ENCODE data around the gene DOCK10. TPM values are rescaled to one million over a fixed set of nuclear protein-coding genes. Genes with fewer than 3 reads are reported as not detected.
A peak's percentile ranks its signal among the peaks of the same experiment; 100 is the strongest.

The DOCK10 gene
- total RNA-seq, 5 donors from 2014 or later (not counting 1 experiment from before 2014, with no cell fraction given), result 206 to 266 (median 235) TPM

DNA sequence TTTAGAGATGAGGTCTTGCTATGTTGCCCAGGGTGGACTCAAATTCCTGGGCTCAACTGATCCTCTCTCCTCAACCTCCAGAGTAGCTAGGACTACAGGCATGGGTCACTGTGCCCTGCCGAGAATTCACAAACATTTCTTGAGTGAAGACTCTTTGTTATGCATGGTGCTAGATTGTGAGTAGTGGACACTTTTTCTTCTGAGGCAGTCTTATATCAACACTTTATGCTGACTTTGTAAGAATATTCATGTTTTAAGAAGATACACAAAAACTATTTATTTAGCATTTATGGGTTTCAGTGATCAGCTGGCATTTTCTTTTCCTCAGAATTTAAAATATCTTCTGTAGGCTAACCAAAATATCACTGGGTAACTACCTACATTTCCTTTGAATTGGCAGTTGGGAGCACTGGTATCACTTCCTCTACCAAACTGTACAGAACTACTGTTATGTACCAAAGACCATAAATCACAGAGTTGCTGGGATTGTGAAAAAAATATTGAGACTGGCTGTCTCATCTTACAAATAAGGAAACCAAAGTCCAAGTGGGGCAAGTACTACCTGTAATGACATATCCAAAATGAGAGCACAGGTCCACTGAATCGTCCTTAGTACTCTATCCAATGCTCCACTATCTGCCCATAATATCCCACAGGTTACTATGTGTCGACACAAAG, 34.0 kb downstream of the DOCK10 start:
- peaks cover 86 to 92% (median 91%) of the 10 kb centered on the region in 3 donors for H3K4me1 Mint-ChIP-seq
- H3K4me3 Mint-ChIP-seq, result no peak overlapping the region
- DNase-seq, result no peak
- peak overlapping the region; percentile 69 to 70 for H3K27ac Mint-ChIP-seq
- ChIA-PET CTCF (interaction anchor here (0.5 to 1.0 kb wide), 2 partner anchors 60 to 108 kb away, joined by 3 read pairs; no protein-coding TSS in a partner anchor), POLR2A (interaction anchor here in 1 of 2 donors (0.6 kb wide), 1 partner anchor 191 kb away, joined by 3 read pairs; no protein-coding TSS in a partner anchor)
- peaks cover 0 to 2% of the 10 kb centered on the region in 2 donors for H3K36me3 ChIP-seq (ENCODE audit: control insufficient read depth in 2 of 2, extremely low read depth in 1 of 2, insufficient read depth in 1 of 2, low read length in 1 of 2)
- 63% methylated on average over 1 of the region's 3 CpGs for WGBS (ENCODE audit: insufficient coverage)
- H3K27ac ChIP-seq (ENCODE audit: low read length), result no peak overlapping the region
- H3K27me3 Mint-ChIP-seq, result no peaks in the 10 kb centered on the region
- no peaks in the 10 kb centered on the region for H3K27me3 ChIP-seq (replicated peaks in 1 of 2; ENCODE audit: control insufficient read depth in 2 of 2, extremely low read depth in 1 of 2, insufficient read depth in 2 of 2, low read length in 1 of 2)
- peaks cover 11 to 14% of the 10 kb centered on the region in 2 experiments for H3K4me1 ChIP-seq (ENCODE audit: control insufficient read depth in 1 of 2, extremely low read depth in 1 of 2, insufficient read depth in 2 of 2, low read length in 2 of 2)
- H3K9me3 ChIP-seq, result no peaks in the 10 kb centered on the region
- H3K36me3 Mint-ChIP-seq, result peaks cover 13% of the 10 kb centered on the region
- H3K4me3 ChIP-seq (ENCODE audit: control insufficient read depth in 1 of 2, extremely low read depth in 1 of 2, low read length in 1 of 2), result no peak overlapping the region
- ATAC-seq (replicated peaks in 1 of 4), result no peak
- H3K9me3 Mint-ChIP-seq, result no peaks in the 10 kb centered on the region

DNA sequence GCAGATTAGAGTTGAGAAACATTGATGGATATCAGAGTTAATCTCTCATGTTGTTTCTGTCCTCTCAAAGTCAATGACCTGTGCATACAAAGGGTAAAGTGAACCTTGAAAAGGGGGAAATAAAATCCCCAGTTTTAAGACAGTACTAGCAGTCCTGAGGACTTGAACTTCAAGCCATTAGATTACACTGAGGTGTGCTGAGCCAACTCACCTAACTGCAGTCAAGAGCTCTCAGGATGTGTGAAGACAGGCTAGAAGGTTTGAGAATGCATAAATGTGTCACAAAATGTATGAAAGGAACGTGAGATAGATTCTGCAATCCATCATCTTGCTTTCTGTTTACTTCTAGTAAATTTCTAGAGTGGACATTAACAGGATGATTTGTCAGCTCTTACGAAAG, 35.5 kb downstream of the DOCK10 start:
- Mint-ChIP-seq H3K27me3 (no peaks in the 10 kb centered on the region), H3K4me1 (peaks cover 84 to 94% (median 93%) of the 10 kb centered on the region in 3 donors), H3K36me3 (peaks cover 13% of the 10 kb centered on the region), H3K27ac (peak overlapping the region; percentile 69 to 70), H3K9me3 (no peaks in the 10 kb centered on the region), H3K4me3 (no peak overlapping the region)
- DNase-seq (peak in 1 of 35 experiments; percentile 22), ATAC-seq (replicated peaks in 1 of 4) (no peak)
- Histone ChIP-seq H3K27ac (ENCODE audit: low read length) (no peak overlapping the region), H3K4me1 (ENCODE audit: control insufficient read depth in 1 of 2, extremely low read depth in 1 of 2, insufficient read depth in 2 of 2, low read length in 2 of 2) (peaks cover 23 to 26% of the 10 kb centered on the region in 2 experiments), H3K9me3 (no peaks in the 10 kb centered on the region), H3K4me3 (ENCODE audit: control insufficient read depth in 1 of 2, extremely low read depth in 1 of 2, low read length in 1 of 2) (no peak overlapping the region), H3K36me3 (ENCODE audit: control insufficient read depth in 2 of 2, extremely low read depth in 1 of 2, insufficient read depth in 1 of 2, low read length in 1 of 2) (peaks cover 0 to 2% of the 10 kb centered on the region in 2 donors), H3K27me3 (replicated peaks in 1 of 2; ENCODE audit: control insufficient read depth in 2 of 2, extremely low read depth in 1 of 2, insufficient read depth in 2 of 2, low read length in 1 of 2) (no peaks in the 10 kb centered on the region)
- no CpG with 5 or more reads among the region's 2 CpGs for WGBS (ENCODE audit: insufficient coverage)
- POLR2A ChIA-PET, result no interaction called here
- CTCF ChIA-PET, result interaction anchor here (0.8 to 1.2 kb wide), 2 partner anchors 75 to 79 kb away, joined by 3 read pairs; no protein-coding TSS in a partner anchor

DNA sequence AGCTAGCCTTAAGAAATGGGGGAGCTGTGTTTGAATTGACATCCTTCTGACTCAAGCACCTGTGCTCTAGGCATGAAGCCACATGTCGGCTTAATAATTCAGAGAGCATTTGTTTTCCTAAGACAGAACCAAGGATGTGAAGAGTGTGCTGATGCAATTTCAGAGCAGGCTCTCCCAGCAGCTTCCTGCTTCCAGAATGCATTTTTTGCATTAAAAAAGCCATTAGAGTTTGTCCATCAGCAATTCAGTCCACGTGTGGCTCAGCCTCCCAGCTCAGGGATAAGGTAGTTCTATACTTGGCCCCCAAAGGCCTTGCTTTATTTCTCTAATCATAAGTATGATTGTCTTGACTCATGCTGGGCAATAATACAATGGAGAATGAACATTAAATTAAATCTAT, 37.7 kb downstream of the DOCK10 start:
- Histone ChIP-seq H3K27ac (ENCODE audit: low read length) (no peak overlapping the region), H3K36me3 (ENCODE audit: control insufficient read depth in 2 of 2, extremely low read depth in 1 of 2, insufficient read depth in 1 of 2, low read length in 1 of 2) (peaks cover 0 to 2% of the 10 kb centered on the region in 2 donors), H3K4me3 (ENCODE audit: control insufficient read depth in 1 of 2, extremely low read depth in 1 of 2, low read length in 1 of 2) (no peak overlapping the region), H3K27me3 (replicated peaks in 1 of 2; ENCODE audit: control insufficient read depth in 2 of 2, extremely low read depth in 1 of 2, insufficient read depth in 2 of 2, low read length in 1 of 2) (no peaks in the 10 kb centered on the region), H3K4me1 (ENCODE audit: control insufficient read depth in 1 of 2, extremely low read depth in 1 of 2, insufficient read depth in 2 of 2, low read length in 2 of 2) (peaks cover 24 to 30% of the 10 kb centered on the region in 2 experiments), H3K9me3 (no peaks in the 10 kb centered on the region)
- 100% methylated on average over 1 of the region's 2 CpGs for WGBS (ENCODE audit: insufficient coverage)
- no peak overlapping the region for H3K4me3 Mint-ChIP-seq
- peaks cover 82 to 92% (median 90%) of the 10 kb centered on the region in 3 donors for H3K4me1 Mint-ChIP-seq
- peaks cover 13% of the 10 kb centered on the region for H3K36me3 Mint-ChIP-seq
- POLR2A ChIA-PET, result interaction anchor here (0.6 kb wide), 3 partner anchors 51 to 182 kb away, joined by 3 read pairs; no protein-coding TSS in a partner anchor
- no peaks in the 10 kb centered on the region for H3K9me3 Mint-ChIP-seq
- ATAC-seq (replicated peaks in 1 of 4), result no peak
- H3K27ac Mint-ChIP-seq, result peak overlapping the region; percentile 66 to 79
- CTCF ChIA-PET, result interaction anchor here (0.8 to 3.0 kb wide), 4 partner anchors 8 to 1797 kb away, joined by 3 to 8 read pairs (median 3); no protein-coding TSS in a partner anchor
- H3K27me3 Mint-ChIP-seq, result no peaks in the 10 kb centered on the region
- DNase-seq, result no peak

DNA sequence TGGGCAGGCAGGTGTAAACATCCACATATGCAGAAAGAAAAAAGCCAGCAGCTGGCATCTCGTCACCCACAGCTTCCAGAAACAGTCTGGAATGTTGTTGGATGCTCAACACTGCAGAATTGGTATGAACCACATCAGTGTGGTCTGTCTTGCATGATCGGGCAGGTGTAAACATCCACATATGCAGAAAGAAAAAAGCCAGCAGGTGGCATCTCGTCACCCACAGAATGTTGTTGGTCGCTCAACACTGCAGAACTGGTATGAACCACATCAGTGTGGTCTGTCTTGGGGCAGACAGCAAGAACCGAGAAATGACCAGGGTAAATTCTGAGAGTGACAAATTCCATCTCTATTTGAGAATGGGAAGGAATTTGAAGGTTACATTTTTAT, 39.6 kb downstream of the DOCK10 start:
- peak; percentile 69 to 76 (median 72) for ATAC-seq (replicated peaks in 1 of 4)
- no peaks in the 10 kb centered on the region for H3K27me3 Mint-ChIP-seq
- peak overlapping the region in 1 of 3 donors; percentile 34 for H3K4me3 Mint-ChIP-seq
- peaks cover 0 to 2% of the 10 kb centered on the region in 2 donors for H3K36me3 ChIP-seq (ENCODE audit: control insufficient read depth in 2 of 2, extremely low read depth in 1 of 2, insufficient read depth in 1 of 2, low read length in 1 of 2)
- H3K9me3 ChIP-seq, result no peaks in the 10 kb centered on the region
- no peak overlapping the region for H3K4me3 ChIP-seq (ENCODE audit: control insufficient read depth in 1 of 2, extremely low read depth in 1 of 2, low read length in 1 of 2)
- H3K36me3 Mint-ChIP-seq, result peaks cover 13% of the 10 kb centered on the region
- ChIA-PET POLR2A (no interaction called here), CTCF (interaction anchor here (0.5 to 3.4 kb wide), 21 partner anchors 10 to 663 kb away, joined by 3 to 18 read pairs (median 4); no protein-coding TSS in a partner anchor)
- H3K27me3 ChIP-seq (replicated peaks in 1 of 2; ENCODE audit: control insufficient read depth in 2 of 2, extremely low read depth in 1 of 2, insufficient read depth in 2 of 2, low read length in 1 of 2), result no peaks in the 10 kb centered on the region
- H3K4me1 Mint-ChIP-seq, result peaks cover 82 to 88% (median 87%) of the 10 kb centered on the region in 3 donors
- DNase-seq, result peak in 12 of 35 experiments; percentile 11 to 59 (median 32)
- peaks cover 18 to 37% of the 10 kb centered on the region in 2 experiments for H3K4me1 ChIP-seq (ENCODE audit: control insufficient read depth in 1 of 2, extremely low read depth in 1 of 2, insufficient read depth in 2 of 2, low read length in 2 of 2)
- peak overlapping the region; percentile 84 to 88 for H3K27ac Mint-ChIP-seq
- 58% methylated on average over 2 of the region's 5 CpGs for WGBS (ENCODE audit: insufficient coverage)
- H3K27ac ChIP-seq (ENCODE audit: low read length), result peak overlapping the region; percentile 17
- no peaks in the 10 kb centered on the region for H3K9me3 Mint-ChIP-seq

DNA sequence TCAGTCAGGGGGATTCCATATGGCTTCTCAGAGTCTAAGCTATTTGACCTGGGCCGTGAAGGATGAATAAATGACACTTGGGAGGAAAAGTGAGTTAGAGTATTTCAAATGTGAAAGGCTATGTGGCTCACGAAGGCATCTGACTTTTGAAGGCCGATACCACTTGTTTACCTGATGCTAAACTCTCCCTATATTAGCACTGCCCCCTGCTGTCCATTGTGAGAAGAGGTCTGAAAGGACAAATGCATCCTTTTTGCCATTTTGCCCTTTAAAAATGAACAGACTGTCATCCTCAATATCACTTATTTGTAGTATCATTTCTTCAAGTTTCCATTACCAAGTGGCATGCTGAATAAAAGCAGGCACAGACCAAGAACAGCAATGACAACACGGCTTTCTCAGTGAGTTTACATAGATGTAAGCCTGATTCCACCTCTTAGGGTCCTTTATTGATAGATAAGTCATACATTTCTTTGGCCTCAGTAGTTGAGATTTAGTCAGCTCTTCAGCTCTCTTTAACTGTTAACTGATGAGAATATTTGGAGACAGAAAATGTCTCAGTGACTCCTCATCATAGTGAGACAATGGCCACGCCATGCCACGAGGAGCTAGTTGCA, 40.1 kb downstream of the DOCK10 start:
- Mint-ChIP-seq H3K4me3 (peak overlapping the region in 2 of 3 donors; percentile 25 to 34), H3K27ac (peak overlapping the region; percentile 84 to 88), H3K9me3 (no peaks in the 10 kb centered on the region), H3K4me1 (peaks cover 82 to 87% (median 86%) of the 10 kb centered on the region in 3 donors), H3K36me3 (peaks cover 10% of the 10 kb centered on the region), H3K27me3 (no peaks in the 10 kb centered on the region)
- WGBS (ENCODE audit: insufficient coverage), result 83% methylated on average over 1 of the region's 6 CpGs
- peaks cover 16 to 42% of the 10 kb centered on the region in 2 experiments for H3K4me1 ChIP-seq (ENCODE audit: control insufficient read depth in 1 of 2, extremely low read depth in 1 of 2, insufficient read depth in 2 of 2, low read length in 2 of 2)
- H3K27ac ChIP-seq (ENCODE audit: low read length), result peak overlapping the region; percentile 38
- ChIA-PET POLR2A (interaction anchor here (0.6 to 1.4 kb wide), 2 partner anchors 69 to 1966 kb away, joined by 3 read pairs; no protein-coding TSS in a partner anchor), CTCF (interaction anchor here (0.5 to 3.4 kb wide), 36 partner anchors 11 to 663 kb away, joined by 3 to 18 read pairs (median 4); no protein-coding TSS in a partner anchor)
- H3K27me3 ChIP-seq (replicated peaks in 1 of 2; ENCODE audit: control insufficient read depth in 2 of 2, extremely low read depth in 1 of 2, insufficient read depth in 2 of 2, low read length in 1 of 2), result no peaks in the 10 kb centered on the region
- H3K36me3 ChIP-seq (ENCODE audit: control insufficient read depth in 2 of 2, extremely low read depth in 1 of 2, insufficient read depth in 1 of 2, low read length in 1 of 2), result peaks cover 0 to 6% of the 10 kb centered on the region in 2 donors
- ATAC-seq (replicated peaks in 1 of 4), result peak; percentile 64 to 79 (median 68)
- no peak overlapping the region for H3K4me3 ChIP-seq (ENCODE audit: control insufficient read depth in 1 of 2, extremely low read depth in 1 of 2, low read length in 1 of 2)
- peak; percentile 23 to 88 (median 62) for DNase-seq
- no peaks in the 10 kb centered on the region for H3K9me3 ChIP-seq

DNA sequence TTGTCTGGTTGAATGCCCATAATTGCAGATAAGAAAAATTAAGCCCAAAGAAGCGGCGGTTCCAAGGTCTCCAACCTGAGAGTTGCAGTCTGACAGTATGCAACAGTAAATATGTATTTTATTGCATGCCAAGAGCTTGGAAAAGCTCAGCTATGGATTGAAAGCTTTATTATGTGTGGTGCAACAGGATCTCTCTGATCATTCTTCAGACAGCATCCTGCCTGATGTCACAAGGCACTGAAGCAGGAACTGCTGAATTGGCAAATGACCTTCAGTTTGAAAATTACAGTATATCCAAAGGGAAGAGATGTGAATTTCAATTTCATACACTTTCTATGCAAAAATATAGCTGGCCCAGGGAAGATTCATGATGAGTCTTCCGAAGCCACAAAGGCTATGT, 42.5 kb downstream of the DOCK10 start:
- H3K27ac ChIP-seq (ENCODE audit: low read length), result no peak overlapping the region
- Mint-ChIP-seq H3K27me3 (no peaks in the 10 kb centered on the region), H3K9me3 (no peaks in the 10 kb centered on the region), H3K36me3 (peaks cover 22% of the 10 kb centered on the region), H3K4me1 (peaks cover 86 to 90% (median 88%) of the 10 kb centered on the region in 3 donors), H3K4me3 (peak overlapping the region in 1 of 3 donors; percentile 15), H3K27ac (no peak overlapping the region)
- no peaks in the 10 kb centered on the region for H3K27me3 ChIP-seq (replicated peaks in 1 of 2; ENCODE audit: control insufficient read depth in 2 of 2, extremely low read depth in 1 of 2, insufficient read depth in 2 of 2, low read length in 1 of 2)
- H3K4me1 ChIP-seq (ENCODE audit: control insufficient read depth in 1 of 2, extremely low read depth in 1 of 2, insufficient read depth in 2 of 2, low read length in 2 of 2), result peaks cover 14 to 43% of the 10 kb centered on the region in 2 experiments
- WGBS (ENCODE audit: insufficient coverage), result 100% methylated on average over 3 of the region's 3 CpGs
- ATAC-seq (replicated peaks in 1 of 4) (no peak), DNase-seq (no peak)
- peaks cover 0 to 13% of the 10 kb centered on the region in 2 donors for H3K36me3 ChIP-seq (ENCODE audit: control insufficient read depth in 2 of 2, extremely low read depth in 1 of 2, insufficient read depth in 1 of 2, low read length in 1 of 2)
- ChIA-PET CTCF (interaction anchor here (0.6 to 3.4 kb wide), 6 partner anchors 10 to 108 kb away, joined by 3 to 16 read pairs (median 3); no protein-coding TSS in a partner anchor), POLR2A (interaction anchor here in 1 of 2 donors (0.6 to 0.7 kb wide), 2 partner anchors 108 to 180 kb away, joined by 4 read pairs; no protein-coding TSS in a partner anchor)
- H3K4me3 ChIP-seq (ENCODE audit: control insufficient read depth in 1 of 2, extremely low read depth in 1 of 2, low read length in 1 of 2), result no peak overlapping the region
- no peaks in the 10 kb centered on the region for H3K9me3 ChIP-seq
